Keratinocyte (primary cell): ENCODE data around the gene TMEM258. TPM values are rescaled to one million over a fixed set of nuclear protein-coding genes. Genes with fewer than 3 reads are reported as not detected.

ENCODE experiments used
- DNase-seq: peaks from one replicate; pipeline ENCODE4 v3.0.0-alpha.2; 2011; ENCODE audit warnings: low read depth, missing footprints, low spot score
- FAIRE-seq: peaks from 2 replicates; lab custom pipeline; 2011; peaks lifted over from hg19 to GRCh38; lab: Jason Lieb, UNC
- H2AFZ ChIP-seq: 2 replicates; pipeline ENCODE4 v1.6.0; 2012; ENCODE audit warnings: low read length, control low read depth, inconsistent platforms; ENCODE audit not compliant: control insufficient read depth
- H3K27ac ChIP-seq: 2 replicates; pipeline ENCODE4 v1.5.1; 2011; ENCODE audit warnings: low read length; ENCODE audit not compliant: control insufficient read depth, insufficient read depth
- H3K27me3 ChIP-seq: 3 replicates; pipeline ENCODE4 v1.6.0; 2011; ENCODE audit warnings: low read length; ENCODE audit not compliant: control insufficient read depth, insufficient read depth; ENCODE audit errors: extremely low read depth
- H3K36me3 ChIP-seq, 2 experiments: 2 replicates in 1 of 2; 3 replicates in 1 of 2; pipeline ENCODE4 v1.5.1; 2011; ENCODE audit warnings: low read length in 2 of 2, mild to moderate bottlenecking in 1 of 2; ENCODE audit not compliant: control insufficient read depth in 2 of 2, insufficient read depth in 2 of 2; ENCODE audit errors: extremely low read depth in 1 of 2
- H3K4me1 ChIP-seq: 3 replicates; pipeline ENCODE4 v1.5.1; 2011; ENCODE audit warnings: low read length; ENCODE audit not compliant: control insufficient read depth, insufficient read depth; ENCODE audit errors: extremely low read depth
- H3K4me2 ChIP-seq: 3 replicates; pipeline ENCODE4 v1.6.0; 2011; ENCODE audit warnings: low read depth, low read length; ENCODE audit not compliant: control insufficient read depth, insufficient read depth; ENCODE audit errors: extremely low read depth
- H3K4me3 ChIP-seq, 3 experiments: fragments of 200-600 bp in 1 of 3; sonication (generic) in 1 of 3; 2 replicates in 2 of 3; 3 replicates in 1 of 3; pipeline ENCODE4 v1.5.1; 2011 to 2016; ENCODE audit warnings: low read length in 3 of 3, mild to moderate bottlenecking in 3 of 3, control low read depth in 2 of 3, inconsistent platforms in 1 of 3, low read depth in 1 of 3, mixed read lengths in 1 of 3, mixed run types in 1 of 3, moderate library complexity in 1 of 3; ENCODE audit not compliant: control insufficient read depth in 2 of 3, insufficient read depth in 2 of 3; ENCODE audit errors: extremely low read depth in 1 of 3
- H3K79me2 ChIP-seq: 2 replicates; pipeline ENCODE4 v1.6.0; 2012; ENCODE audit warnings: low read length; ENCODE audit not compliant: control insufficient read depth, insufficient read depth
- H3K9ac ChIP-seq: 3 replicates; pipeline ENCODE4 v1.6.0; 2011; ENCODE audit warnings: low read length; ENCODE audit not compliant: control insufficient read depth, insufficient read depth; ENCODE audit errors: extremely low read depth
- H3K9me1 ChIP-seq: 3 replicates; pipeline ENCODE4 v1.6.0; 2011; ENCODE audit warnings: low read length; ENCODE audit not compliant: control insufficient read depth, insufficient read depth; ENCODE audit errors: extremely low read depth
- H3K9me3 ChIP-seq: 2 replicates; pipeline ENCODE4 v1.5.1; 2012; ENCODE audit warnings: low read depth, low read length; ENCODE audit not compliant: control insufficient read depth
- H4K20me1 ChIP-seq: 3 replicates; pipeline ENCODE4 v1.6.0; 2011; ENCODE audit warnings: low read length; ENCODE audit not compliant: control insufficient read depth, insufficient read depth; ENCODE audit errors: extremely low read depth
- CTCF ChIP-seq, 3 experiments: IDR thresholded peaks in 1 of 3; conservative IDR thresholded peaks in 1 of 3; optimal IDR thresholded peaks in 1 of 3; 2 replicates in 2 of 3; 3 replicates in 1 of 3; pipeline versions ENCODE3 to v1.5.1; 2011; ENCODE audit warnings: low read length in 3 of 3, mild to moderate bottlenecking in 3 of 3, moderate library complexity in 2 of 3, control low read depth in 1 of 3, inconsistent platforms in 1 of 3; ENCODE audit not compliant: insufficient read depth in 2 of 3; ENCODE audit errors: extremely low read depth in 1 of 3
- EZH2 ChIP-seq: IDR thresholded peaks from one replicate; pipeline ENCODE4 v1.6.1; 2012; ENCODE audit warnings: inconsistent platforms, mild to moderate bottlenecking, low read length, moderate library complexity
- dilution Hi-C: fragments of 300-500 bp; cut with MboI; formaldehyde crosslinking; loops from one replicate; pipeline ENCODE4 v1.7.0; 2020; ENCODE audit warnings: low sequenced_read_pairs; ENCODE audit not compliant: extremely low pct_ligation_motif_present
- polyA plus RNA-seq, 5 experiments: library from polyadenylated mRNA; depleted of rRNA in 3 of 5; stranded (reverse) in 3 of 5; stranded (forward) in 1 of 5; unstranded in 1 of 5; fragments of >200 nt; gene quantifications; 1 replicate in 1 of 5; 2 replicates in 3 of 5; 3 replicates in 1 of 5; pipeline versions ENCODE4 v1.2.1 to v1.2.3, GENCODE V29; 2011 to 2012; ENCODE audit warnings: missing spikeins in 2 of 5, low read depth in 1 of 5, low replicate concordance in 1 of 5

The TMEM258 gene
- polyA plus RNA-seq, 1 donor (not counting 4 experiments of a cell fraction or from before 2014, with no cell fraction given): 249 TPM

- Histone ChIP-seq H3K9me3 (no peaks in the 10 kb centered on the region), H3K79me2 (peaks cover 48% of the 10 kb centered on the region), H2AFZ (no peak overlapping the region)
Observed at GRCh38 chr11:61834278-61835048, 42.1 kb upstream of the TMEM258 start.

GRCh38 chr11:61833926-61834277 lies 41.5 kb upstream of the TMEM258 start:
- H3K4me1 ChIP-seq: peaks cover 32% of the 10 kb centered on the region

More at GRCh38 chr11:61834278-61835048, 42.1 kb upstream of the TMEM258 start:
- DNase-seq: no peak
- H3K9ac ChIP-seq: no peak overlapping the region
- H3K36me3 ChIP-seq: peaks cover 11 to 19% of the 10 kb centered on the region in 2 experiments
- no peak for FAIRE-seq
- TF ChIP-seq EZH2 (no peak), CTCF (optimal IDR thresholded peaks at IDR 0.05 in 1 of 3, IDR thresholded peaks at IDR 0.05 in 1 of 3, conservative IDR thresholded peaks at IDR 0.05 in 1 of 3; ENCODE audit: extremely low read depth in 1 of 3, insufficient read depth in 2 of 3, low read length in 3 of 3) (no peak)
- peaks cover 27% of the 10 kb centered on the region for H3K4me1 ChIP-seq
- H3K4me3 ChIP-seq: no peak overlapping the region
- no peak overlapping the region for H3K4me2 ChIP-seq
- peaks cover 5% of the 10 kb centered on the region for H4K20me1 ChIP-seq
- no peak overlapping the region for H3K27ac ChIP-seq
- dilution Hi-C loops: no loop called here
- H3K9me1 ChIP-seq: no peaks in the 10 kb centered on the region
- H3K27me3 ChIP-seq: no peaks in the 10 kb centered on the region

More at GRCh38 chr11:61833926-61834277, 41.5 kb upstream of the TMEM258 start:
- Histone ChIP-seq H3K9ac (no peak overlapping the region), H3K27ac (no peak overlapping the region), H3K79me2 (peaks cover 54% of the 10 kb centered on the region), H3K36me3 (peaks cover 11 to 18% of the 10 kb centered on the region in 2 experiments), H3K27me3 (no peaks in the 10 kb centered on the region), H3K9me3 (no peaks in the 10 kb centered on the region), H3K4me3 (no peak overlapping the region), H2AFZ (no peak overlapping the region), H4K20me1 (peaks cover 5% of the 10 kb centered on the region), H3K9me1 (no peaks in the 10 kb centered on the region), H3K4me2 (no peak overlapping the region)
- DNase-seq (no peak), FAIRE-seq (no peak)
- dilution Hi-C loops: no loop called here
- TF ChIP-seq CTCF (optimal IDR thresholded peaks at IDR 0.05 in 1 of 3, IDR thresholded peaks at IDR 0.05 in 1 of 3, conservative IDR thresholded peaks at IDR 0.05 in 1 of 3; ENCODE audit: extremely low read depth in 1 of 3, insufficient read depth in 2 of 3, low read length in 3 of 3) (no peak), EZH2 (no peak)
